ENCODE results near the gene RPRD2.
"Not testable (repeated sequence)": the region's sequence is repeated elsewhere in the genome, so short reads cannot be mapped to it uniquely, and the experiment has no call there.

Gene RPRD2

DNA sequence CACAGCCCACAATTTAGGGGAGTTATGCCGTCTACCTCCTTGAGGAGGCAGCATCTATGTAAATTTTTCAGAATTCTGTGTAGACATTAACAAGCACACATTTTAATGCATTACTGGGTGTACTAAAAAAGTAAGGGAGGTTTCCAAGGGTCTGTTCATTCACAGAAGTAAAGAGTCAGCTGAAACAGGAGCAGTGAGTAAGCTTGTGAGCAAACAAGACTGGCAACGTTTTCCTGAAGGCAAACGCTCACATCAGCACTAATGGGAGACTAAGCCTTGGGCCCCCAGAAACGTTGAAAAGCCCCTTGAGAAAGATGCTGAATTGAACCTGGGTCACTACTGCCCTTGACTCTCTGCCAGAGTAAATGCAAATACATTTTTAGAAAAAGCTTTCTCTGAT is 25.7 kb downstream of the RPRD2 start:
- no peak for DNase-seq (ENCODE audit: low spot score)

DNA sequence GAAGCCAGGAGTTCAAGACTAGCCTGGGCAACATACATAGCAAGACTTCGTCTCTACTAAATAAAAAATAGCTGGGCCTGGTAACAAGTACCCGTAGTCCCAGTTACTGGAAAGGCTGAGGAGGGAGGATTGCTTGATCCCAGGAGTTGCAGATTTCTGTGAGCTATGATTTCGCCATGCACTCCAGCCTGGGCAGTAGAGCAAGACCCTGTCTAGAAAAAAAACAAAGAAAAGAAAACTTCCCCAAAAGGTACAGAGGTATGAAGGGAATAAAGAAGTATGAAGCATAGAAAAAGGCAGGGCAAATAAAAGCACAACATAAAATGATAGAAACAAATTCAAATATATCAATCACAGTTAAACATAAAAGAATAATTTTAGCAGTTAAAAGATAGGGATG is 28.7 kb downstream of the RPRD2 start:
- no peak for DNase-seq (ENCODE audit: low spot score)

DNA sequence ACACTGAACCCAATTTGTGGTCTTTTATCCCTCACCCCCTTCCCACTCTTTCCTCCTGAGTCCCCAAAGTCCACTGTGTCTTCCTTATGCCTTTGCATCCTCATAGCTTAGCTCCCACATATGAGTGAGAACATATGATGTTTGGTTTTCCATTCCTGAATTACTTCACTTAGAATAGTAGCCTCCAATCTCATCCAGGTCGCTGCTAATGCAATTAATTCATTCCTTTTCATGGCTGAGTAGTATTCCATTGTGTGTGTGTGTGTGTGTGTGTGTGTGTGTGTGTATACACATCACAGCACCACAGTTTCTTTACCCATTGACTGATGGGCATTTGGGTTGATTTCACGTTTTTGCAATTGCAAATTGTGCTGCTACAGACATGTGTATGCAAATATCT is 31.2 kb downstream of the RPRD2 start:
- DNase-seq (ENCODE audit: low spot score), result not testable (repeated sequence)

DNA sequence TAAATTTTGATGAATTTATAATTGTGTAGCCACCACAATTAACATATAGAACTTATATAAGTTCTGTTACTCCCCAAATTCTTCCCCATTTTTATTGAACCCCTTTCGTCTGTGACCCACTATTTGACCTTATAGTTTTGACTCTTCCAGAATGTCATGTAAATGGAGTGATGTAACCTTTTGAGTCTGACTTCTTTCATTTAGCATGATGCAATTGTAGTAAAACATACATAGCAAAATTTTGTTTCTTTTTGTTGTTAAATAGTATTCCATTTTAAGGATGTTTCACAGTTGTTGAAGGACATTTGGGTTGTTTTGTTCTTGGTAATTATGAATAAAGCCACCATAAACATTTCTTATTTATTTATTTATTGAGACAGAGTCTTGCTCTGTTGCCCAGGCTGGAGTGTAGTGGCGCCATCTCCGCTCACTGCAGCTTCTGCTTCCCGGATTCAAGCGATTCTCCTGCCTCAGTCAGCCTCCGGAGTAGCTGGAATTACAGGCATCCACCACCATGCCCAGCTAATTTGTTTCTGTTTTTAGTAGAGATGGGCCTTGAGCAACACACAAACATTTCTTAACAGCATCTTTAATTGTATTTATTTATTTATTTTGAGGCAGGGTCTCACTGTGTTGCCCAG is 33.6 kb downstream of the RPRD2 start:
- no peak for DNase-seq (ENCODE audit: low spot score)

DNA sequence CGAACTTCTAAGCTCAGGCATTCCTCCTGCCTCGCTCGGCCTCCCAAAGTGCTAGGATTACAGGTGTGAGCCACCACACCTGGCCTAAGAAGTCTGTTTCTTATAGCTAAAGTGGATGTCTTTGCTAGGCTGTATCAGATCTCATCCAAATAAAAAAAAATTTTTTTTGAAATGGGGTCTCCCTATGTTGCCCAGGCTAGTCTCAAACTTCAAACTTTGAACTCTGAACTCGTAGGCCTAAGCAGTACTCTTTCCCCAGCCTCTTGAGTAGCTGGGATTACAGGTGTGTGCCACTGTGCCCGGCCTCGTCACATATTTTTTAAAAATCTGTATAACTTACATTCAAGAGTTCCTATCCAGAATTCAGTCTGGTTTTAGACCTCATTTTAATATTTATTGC is 40.5 kb downstream of the RPRD2 start:
- no peak for DNase-seq (ENCODE audit: low spot score)

DNA sequence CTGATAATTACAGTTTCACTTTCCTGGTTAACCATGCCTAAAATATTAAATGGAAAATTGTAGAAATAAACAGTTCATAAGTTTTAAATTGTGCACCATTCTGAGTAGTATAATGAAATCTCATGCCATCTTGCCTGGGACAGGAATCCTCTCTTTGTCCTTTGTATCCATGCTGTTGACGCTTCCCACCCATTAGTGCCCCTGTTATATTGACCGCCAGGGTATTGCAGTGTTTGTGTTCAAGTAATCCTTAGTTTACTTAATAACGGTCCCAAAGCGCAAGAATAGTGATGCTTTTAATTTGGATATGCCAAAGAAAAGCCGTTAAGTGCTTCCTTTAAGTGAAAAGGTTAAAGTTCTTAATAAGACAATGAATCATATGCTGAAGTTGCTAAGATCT is 41.7 kb downstream of the RPRD2 start:
- no peak for DNase-seq (ENCODE audit: low spot score)

DNA sequence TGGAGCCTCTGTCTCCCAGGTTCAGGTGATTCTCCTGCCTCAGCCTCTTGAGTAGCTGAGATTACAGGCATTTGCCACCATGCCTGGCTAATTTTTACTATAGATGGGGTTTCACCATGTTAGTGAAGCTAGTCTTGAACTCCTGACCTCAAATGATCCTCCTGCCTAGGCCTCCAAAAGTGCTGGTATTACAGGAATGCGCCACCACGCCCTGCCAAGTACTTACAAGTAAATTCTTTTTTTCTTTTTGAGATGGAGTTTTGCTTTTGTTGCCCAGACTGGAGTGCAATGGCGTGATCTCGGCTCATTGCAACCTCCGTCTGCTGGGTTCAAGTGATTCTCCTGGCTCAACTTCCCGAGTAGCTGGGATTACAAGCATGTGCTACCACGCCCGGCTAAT is 42.5 kb downstream of the RPRD2 start:
- no peak for DNase-seq (ENCODE audit: low spot score)

DNA sequence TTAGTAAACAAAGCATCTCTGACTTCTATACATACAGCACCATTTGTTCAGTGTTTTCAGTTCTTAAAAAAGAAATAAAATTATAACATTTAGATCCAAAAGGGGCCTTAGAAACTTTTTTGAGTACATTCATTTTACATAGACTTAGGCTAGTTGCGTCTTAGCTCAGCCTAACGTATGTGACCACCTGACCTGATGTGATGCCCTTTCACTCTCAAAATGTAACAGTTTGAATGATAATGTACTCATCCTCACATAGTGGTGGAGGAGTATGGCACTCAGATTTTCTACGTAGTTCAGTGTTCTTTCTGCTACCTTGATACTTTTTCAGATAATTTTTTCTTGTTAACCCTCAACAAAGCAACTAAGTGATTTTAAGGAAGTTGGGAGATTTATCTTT is 43.4 kb downstream of the RPRD2 start:
- DNase-seq (ENCODE audit: low spot score), result no peak

DNA sequence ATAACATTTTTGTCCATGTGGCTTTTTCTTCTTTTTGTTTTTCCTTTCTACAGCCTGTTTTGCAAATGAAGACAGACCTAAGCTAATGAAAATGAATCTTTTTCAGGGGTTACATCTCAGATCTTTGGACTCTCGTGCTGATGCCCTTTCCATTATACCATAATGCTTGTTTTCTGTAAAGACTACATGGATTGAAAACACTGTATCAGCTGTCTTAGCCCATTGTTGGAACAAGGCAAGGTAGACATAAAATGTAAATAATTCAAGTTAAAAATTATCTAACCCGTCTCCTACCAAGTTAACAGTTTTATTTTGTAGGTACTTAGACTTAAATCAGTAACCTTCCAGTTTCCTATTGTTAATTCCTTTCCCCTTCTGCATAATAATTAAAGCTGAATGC is 44.9 kb downstream of the RPRD2 start:
- DNase-seq (ENCODE audit: low spot score), result no peak

DNA sequence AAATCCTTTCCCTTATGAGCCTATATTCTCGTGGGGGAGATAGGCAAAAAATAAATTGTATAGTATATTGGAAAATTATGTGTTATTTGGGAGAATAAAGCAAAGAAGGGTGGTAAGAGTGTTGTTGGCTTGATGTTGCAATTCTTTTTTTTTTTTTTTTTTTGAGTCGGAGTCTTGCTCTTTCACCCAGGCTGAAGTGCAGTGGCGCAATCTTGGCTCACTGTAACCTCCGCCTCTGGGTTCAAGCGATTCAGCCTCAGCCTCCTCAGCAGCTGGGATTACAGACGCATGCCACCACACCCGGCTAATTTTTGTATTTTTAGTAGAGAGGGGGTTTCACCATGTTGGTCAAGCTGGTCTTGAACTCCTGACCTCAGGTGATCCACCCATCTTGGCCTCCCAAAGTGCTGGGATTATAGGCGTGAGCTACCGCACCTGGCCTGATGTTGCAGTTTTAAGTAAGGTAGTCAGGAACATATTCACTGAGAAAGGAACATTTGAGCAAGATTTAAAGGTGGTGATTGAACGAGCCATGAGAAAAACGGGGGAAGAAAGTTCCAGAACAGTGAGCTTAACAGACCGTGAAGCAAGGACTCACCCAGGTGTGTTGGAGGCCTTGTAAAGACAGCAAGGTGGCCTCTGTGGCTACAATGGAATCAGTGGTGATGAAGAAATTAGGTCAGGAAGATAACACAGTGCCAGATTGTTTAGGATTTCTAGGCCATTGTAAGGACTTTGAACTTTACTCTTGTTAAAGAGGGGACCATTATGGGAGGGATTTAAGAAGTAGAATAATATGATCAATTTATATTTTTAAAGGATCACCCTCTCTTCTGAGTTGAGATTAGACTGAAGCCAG is 45.8 kb downstream of the RPRD2 start:
- DNase-seq (ENCODE audit: low spot score), result no peak

DNA sequence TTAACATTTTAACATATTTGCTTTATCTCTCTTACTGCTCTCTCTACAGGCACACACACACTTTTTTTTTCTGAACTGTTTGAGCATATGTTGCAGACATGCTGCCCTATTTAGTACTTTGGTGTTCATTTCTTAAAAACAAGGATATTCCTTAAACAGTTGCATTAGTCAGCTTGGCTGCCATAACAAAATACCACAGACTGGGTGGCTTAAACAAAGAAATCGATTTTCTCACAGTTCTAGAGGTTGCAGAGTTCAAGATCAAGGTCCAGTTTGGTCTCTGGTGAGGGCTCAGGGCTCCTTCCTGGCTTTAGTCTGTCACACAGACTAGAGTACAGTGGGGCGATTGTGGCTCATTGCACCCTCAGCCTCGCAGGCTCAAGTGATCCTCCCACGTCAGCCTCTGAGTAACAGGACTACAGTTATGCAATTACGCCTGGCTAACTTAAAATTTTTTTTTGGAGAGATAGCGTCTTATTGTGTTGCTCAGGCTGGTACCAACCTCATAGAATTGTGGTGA is 46.7 kb downstream of the RPRD2 start:
- no peak for DNase-seq (ENCODE audit: low spot score)

DNA sequence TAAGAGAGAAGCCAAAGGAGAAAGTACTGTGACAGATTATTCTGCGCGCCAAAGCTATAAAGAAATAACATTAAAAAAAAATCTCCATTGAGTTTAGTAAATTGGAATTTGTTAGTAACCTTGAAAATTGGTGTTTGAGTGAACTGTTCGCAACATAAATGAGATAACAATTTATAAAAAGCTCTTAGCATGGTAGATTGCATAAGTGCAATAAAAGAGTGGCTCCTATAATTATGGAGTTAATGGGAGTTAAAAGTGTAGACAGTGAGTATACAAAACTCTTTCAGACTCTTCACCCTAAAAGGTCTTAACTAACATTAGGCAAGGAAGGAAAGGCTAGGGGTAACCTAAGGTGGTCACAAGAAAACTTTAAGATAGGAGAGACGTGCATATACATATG is 50.6 kb downstream of the RPRD2 start:
- no peak for DNase-seq (ENCODE audit: low spot score)

DNA sequence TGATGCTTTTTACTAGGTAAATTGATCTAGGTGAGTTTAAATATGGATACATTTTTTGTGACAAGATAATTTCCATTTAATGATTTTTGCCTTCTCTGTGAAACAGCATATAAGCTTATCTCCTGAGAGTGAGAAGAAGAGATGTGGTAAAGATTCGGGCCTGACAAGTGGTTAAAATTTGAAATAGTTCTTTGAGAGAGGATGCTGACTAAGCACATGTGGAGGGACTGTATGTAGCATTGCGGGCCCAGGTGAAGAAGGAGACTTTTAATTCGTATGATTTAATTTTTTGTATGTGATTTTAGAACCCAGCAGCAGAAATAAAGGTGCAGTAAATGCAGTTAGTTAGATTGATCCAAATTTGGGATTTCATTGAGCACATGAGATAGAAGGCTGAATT is 51.9 kb downstream of the RPRD2 start:
- no peak for DNase-seq (ENCODE audit: low spot score)

DNA sequence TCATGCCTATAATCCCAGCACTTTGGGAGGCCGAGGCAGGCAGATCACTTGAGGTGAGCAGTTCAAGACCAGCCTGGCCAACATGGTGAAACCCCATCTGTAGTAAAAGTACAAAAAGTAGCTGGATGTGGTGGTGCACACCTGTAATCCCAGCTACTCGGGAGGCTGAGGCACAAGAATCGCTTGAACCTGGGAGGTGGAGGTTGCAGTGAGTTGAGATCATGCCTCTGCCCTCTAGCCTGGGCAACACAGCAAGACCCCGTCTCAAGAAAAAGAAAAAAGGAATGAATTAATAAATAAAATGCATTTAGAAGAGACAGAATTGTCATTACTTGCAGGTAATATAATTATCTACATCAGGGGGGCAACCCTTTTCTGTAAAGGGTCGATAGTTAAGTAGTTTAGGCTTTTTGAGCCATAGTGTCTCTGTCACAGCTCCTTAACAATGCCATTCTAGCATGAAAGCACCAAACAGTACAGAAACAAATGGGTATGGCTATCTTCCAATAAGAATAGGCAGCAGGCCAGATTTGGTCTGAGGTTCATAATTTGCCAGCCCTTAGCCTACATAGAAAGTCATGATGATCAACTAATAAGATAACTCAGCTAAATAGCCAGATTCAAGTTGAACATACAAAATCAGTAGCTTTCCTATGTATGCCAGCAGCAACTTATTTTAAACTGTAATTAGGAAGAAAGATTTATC is 56.8 kb downstream of the RPRD2 start:
- DNase-seq (ENCODE audit: low spot score), result no peak

DNA sequence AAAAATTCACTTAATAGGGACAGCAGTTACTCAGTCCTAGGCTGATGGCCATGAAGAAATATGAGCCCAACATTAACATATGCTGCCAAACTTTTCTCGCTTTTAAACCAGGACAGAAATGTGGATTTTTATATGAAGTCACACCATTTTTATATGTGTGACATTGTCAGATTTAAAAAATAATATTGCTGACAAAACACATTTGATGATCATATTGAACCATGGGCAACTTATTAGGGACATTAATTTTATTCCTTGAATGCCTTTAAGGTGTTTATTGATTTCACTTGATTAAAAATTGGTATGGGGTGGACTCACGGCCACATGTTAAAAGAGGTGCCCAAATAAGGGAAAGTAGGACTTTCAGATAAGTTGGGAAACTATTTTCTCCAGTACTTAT is 58.6 kb downstream of the RPRD2 start:
- no peak for DNase-seq (ENCODE audit: low spot score)

DNA sequence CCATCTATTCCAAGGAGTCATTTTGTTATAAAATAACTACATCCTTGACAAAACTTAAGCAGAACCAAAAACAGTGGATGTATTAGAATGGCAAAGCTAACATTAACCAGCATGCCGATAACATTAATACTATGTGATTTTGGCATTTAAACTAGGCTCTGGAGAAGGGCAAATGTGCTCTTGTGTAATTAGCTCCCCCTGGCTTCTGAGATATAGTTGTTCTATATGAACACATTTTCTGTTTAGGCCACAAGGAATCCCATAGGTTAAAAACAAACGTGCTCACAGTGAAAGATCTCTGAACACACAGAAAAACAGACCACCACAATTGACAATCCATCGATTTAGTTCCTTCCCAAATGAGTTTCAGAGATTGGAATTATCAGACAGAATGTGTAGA is 65.9 kb downstream of the RPRD2 start:
- no peak for DNase-seq (ENCODE audit: low spot score)

DNA sequence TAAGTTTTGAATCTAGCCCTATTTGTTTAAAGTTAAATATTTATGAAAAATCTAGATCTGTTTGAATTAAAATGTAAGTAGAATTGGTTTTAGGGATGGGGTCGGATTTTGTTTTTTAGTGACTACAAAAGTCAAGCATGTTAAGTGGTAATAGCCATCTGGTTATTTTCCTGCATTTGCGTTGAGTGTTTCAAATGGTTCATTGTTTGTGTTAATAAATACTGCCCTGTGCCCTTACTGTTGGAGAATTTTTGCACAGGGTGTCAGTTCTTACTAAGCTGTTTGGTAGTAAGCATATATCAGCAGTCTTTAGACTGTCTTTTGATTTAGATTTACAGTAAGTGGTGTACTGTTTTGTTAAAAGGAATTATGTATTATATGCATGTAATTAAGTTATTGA is 77.2 kb downstream of the RPRD2 start:
- DNase-seq (ENCODE audit: low spot score), result no peak

DNA sequence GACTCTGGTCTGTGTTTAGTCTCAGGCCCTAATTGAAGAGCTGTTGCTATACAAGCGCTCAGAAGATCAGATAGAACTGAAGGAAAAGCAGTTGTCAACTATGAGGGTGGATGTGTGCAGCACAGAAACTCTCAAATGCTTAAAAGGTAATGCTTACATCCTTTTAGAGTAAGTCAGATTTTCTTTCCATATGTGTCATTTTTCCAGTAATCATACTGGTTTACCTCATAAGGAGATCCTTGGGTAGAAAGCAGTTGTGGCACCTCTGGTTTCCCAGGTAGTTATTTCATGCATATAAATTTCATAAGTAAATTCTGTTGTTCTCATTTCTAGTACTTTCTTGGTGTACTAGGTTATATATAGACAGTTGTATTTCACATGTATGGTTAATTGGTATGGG is 80.3 kb downstream of the RPRD2 start:
- DNase-seq (ENCODE audit: low spot score), result no peak

DNA sequence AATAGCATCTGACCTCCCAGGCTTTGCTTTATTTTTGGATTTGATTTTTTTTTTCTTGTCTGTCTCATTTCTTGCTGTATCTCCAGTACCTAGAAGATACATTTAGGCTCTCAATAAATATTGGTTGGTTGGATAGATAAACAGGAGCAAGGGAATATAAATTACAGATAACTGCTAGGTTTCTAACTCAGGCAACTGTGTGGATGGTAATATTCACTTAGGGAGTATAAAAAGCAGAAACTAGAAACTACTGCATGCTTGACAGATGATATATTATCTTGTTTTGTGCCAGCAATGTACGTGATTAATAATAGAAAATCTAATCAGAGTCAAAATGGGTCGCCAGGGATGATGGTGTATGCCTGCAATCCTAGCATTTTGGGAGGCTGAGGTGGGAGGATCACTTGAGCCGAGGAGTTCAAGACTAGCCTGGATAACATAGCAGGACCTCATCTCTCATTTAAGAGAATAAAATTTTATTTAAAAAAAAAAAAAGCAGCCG is 92.2 kb downstream of the RPRD2 start:
- DNase-seq (ENCODE audit: low spot score), result no peak

DNA sequence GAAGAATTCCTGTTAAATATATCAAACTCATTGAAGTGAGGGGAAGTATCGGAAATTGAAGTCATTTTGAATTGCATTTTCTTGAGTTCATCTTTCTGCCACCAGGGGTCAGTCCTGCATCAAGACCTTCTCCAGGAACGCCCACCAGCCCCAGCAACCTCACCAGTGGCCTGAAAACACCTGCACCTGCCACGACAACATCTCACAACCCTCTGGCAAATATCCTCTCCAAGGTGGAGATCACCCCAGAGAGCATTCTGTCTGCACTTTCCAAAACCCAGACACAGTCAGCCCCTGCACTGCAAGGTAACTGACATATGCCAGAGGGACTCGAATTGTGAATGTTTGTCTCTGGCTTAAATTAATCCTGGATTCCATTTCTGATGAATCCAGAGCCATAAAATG is 100.5 kb downstream of the RPRD2 start:
- DNase-seq (ENCODE audit: low spot score), result peak; percentile 55

DNA sequence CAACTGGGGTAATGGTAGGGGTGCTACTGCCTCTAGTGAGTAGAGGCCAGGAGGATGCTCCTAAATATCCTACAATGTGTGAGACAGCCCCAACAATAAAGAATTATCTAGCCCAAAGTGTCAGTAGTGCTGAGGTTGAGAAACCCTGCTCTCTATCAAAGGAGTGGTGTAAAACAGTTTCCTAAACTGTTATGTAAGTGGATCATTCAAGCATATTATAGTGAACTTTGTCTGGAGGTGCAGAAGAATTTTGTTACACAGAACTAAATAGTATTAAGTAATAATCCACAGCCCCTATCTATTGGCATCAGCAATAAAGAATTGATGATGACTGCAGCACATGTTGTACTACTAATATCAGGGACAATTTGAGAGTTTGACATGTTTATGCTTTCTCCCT is 103.0 kb downstream of the RPRD2 start:
- no peak for DNase-seq (ENCODE audit: low spot score)

DNA sequence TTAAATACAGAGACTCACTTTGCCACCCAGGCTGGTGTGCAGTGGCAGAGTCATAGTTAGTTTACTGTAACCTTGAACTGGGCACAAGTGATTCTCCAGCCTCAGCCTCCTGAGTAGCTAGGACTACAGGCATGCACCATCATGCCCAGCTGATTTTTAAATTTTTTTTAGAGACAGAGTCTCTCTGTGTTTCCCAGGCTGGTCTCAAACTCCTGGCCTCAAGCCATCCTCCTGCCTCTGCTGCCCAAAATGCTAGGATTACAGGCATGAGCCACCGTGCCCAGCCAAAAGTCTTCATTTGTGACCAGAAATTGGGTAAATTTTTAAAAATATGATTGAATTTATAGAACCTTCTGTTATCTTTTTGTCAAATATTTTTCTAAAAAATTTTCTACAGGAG is 105.3 kb downstream of the RPRD2 start:
- no peak for DNase-seq (ENCODE audit: low spot score)
